HG02981 (cell line): ENCODE data around the gene ACOX3.

Experiments used
- ATAC-seq: cut with Tn5 transposase; IDR thresholded peaks from one replicate; pipeline ENCODE4 v1.9.1; 2021; ENCODE audit warnings: mild to moderate bottlenecking, moderate library complexity; ENCODE audit not compliant: unreplicated experiment

ACOX3 gene

GRCh38 chr4:8468746-8469535 lies 28.4 kb upstream of the ACOX3 start:
- ATAC-seq = peak; percentile 63

- no peak for ATAC-seq
Measured at GRCh38 chr4:8467016-8467415, 26.5 kb upstream of the ACOX3 start.

DNA sequence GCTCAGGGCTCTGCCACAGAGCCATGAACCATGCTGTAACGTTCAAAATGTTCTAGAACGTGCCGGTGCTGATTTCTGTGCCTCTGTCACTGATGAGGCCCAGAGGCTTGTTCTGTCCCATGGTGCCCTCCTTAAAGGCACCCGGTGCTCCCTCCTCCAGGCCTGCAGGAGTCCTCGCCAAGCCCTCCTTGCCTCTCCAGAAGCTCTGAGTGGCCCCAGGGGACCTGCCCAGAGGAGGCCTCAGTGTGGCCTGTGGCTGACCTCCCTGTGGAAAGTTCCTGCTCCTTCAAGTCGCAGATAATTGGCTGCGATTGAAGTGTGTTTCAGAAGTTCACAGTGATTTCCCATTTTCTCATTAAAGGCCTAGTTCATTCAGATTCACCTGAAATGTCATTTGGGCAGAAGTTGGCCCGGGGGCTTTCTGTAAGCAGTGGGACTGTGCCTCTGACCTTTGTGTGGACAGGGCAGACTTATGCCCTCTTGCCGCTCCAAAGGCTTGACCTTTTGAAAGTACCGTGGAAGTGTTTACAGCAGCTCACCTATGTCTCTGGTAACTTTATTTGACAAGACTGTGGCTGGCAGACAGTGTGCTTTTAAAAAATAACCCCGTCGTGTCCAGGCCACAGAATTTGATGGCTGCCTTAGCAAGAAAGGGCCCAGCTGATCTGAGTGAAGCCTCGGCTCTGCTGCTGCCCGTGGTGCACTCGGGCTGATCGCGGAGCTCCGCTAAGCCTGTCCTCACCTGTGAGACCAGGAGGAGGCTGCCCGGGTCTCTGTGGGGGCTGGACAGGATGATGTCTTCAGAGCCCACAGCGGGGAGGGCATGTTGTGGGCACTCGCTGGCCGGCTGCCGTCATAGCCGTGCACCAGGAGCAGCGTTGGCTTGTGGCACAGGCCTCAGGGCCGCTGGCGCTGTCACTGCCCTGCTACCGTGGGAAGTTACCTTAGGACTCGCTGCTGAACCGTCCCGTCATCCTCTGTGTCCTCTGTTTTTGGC lies 25.4 kb upstream of the ACOX3 start:
- no peak for ATAC-seq

- no peak for ATAC-seq
Measured at GRCh38 chr4:8464381-8464780, 23.9 kb upstream of the ACOX3 start.

- no peak for ATAC-seq
Measured at GRCh38 chr4:8463811-8464210, 23.3 kb upstream of the ACOX3 start.

GRCh38 chr4:8461616-8462015 lies 21.1 kb upstream of the ACOX3 start:
- no peak for ATAC-seq

- no peak for ATAC-seq
Measured at GRCh38 chr4:8461086-8461485, 20.6 kb upstream of the ACOX3 start.

GRCh38 chr4:8459867-8460445 lies 19.4 kb upstream of the ACOX3 start:
- ATAC-seq = no peak

- no peak for ATAC-seq
Measured at GRCh38 chr4:8457646-8458252, 17.2 kb upstream of the ACOX3 start.

- ATAC-seq = no peak
Measured at GRCh38 chr4:8453957-8454356, 13.4 kb upstream of the ACOX3 start.

GRCh38 chr4:8451440-8452182 lies 11.1 kb upstream of the ACOX3 start:
- ATAC-seq = no peak

- ATAC-seq = no peak
Measured at GRCh38 chr4:8446122-8446521, 5.6 kb upstream of the ACOX3 start.

DNA sequence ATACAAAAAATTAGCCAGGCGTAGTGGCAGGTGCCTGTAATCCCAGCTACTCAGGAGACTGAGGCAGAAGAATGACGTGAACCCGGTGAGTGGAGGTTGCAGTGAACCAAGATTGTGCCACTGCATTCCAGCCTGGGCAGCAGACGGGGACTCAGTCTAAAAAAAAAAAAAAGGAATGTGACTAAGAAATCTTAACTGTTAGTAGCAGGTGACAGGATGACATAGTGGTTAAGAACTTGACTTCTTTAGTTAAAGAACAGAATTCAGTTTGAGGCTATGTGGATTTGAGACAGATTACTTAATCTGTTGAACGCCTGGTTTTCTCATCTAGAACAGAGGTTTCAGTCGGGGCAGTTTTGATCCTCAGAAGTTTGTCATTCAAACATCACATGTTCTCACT lies 3.3 kb upstream of the ACOX3 start:
- ATAC-seq = no peak

GRCh38 chr4:8442596-8443358 lies 2.3 kb upstream of the ACOX3 start:
- ATAC-seq = no peak

DNA sequence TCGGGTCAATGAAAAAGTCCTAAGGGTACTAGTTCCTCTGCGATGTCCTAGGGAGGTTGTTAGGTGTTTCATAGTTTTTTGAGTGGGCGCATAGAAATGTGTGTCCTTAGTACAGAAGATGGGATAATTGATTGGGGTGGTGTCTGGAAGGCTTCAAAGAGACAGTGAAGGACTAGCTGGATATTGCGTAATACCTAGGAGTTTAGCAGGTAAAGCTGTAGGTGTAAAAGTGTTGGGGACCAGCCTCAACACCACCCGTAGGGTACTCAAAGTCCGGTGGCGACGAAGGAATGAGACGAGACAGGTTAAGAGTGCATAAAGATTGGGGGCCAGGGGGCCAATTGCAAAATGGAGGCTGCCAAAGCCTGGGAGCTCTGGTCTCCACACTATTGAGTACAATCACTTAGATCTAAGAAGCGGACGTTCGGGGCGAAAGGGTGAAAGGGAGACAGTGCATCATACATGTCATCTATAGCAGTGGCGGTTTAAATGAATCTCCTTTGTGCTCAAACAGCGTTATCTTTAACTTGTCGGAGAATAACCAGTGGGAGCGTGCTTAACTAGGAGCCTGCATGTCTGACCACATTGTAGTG lies 1.1 kb upstream of the ACOX3 start:
- no peak for ATAC-seq

GRCh38 chr4:8439914-8440491 lies 520 bp downstream of the ACOX3 start:
- ATAC-seq = peak; percentile 34

DNA sequence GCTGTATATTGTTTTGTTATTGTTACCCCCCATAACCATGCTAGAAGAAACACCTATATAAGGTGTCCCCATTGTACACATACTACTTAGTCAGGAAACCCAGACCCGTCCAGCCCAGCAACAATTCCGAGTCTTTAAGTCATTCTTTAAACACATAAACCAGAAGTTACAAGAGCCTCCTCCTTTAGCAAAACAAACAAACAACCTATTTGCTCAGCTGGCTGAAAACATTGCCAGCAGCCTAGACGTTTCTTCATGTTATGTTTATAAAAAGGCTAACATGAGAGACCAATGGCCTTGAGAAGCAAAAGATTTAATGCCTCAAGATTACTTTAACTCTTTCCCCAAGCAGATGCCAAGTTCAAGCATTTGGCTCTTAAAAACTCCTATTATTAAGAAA lies 1.4 kb downstream of the ACOX3 start:
- ATAC-seq = no peak

GRCh38 chr4:8438743-8439142 lies 1.8 kb downstream of the ACOX3 start:
- no peak for ATAC-seq

- no peak for ATAC-seq
Measured at GRCh38 chr4:8437281-8437680, 3.2 kb downstream of the ACOX3 start.
